AG04449 (cell line): ENCODE measurements around the gene CFAP298.
"Not testable (repeated sequence)": the region's sequence is repeated elsewhere in the genome, so short reads cannot be mapped to it uniquely, and the experiment has no call there.

Source experiments
- CTCF ChIA-PET: fragments of 350-600 bp; formaldehyde crosslinking; extraction: SDS; loops from one replicate; lab custom pipeline; 2021; ENCODE audit warnings: antibody characterized with exemption; lab: Yijun Ruan, JAX
- POLR2A ChIA-PET: fragments of 400-600, 350-600 bp; formaldehyde crosslinking; extraction: SDS; loops from one replicate; lab custom pipeline; 2020; ENCODE audit warnings: antibody characterized with exemption, inconsistent platforms; lab: Yijun Ruan, JAX
- DNase-seq: peaks from one replicate; pipeline ENCODE4 v3.0.0-alpha.2; 2010; ENCODE audit warnings: low read depth, low spot score
- H3K4me3 ChIP-seq: 2 replicates; pipeline ENCODE4 v1.5.1; 2011; ENCODE audit warnings: low read depth, mild to moderate bottlenecking, control low read depth, low read length
- TF ChIP-seq, protein P1 (sequence below): IDR thresholded peaks from one replicate; pipeline ENCODE4 v1.5.1; 2011; ENCODE audit warnings: mild to moderate bottlenecking, moderate library complexity, low read length, control low read depth, inconsistent platforms; ENCODE audit not compliant: insufficient read depth; ENCODE audit errors: missing control alignments

The CFAP298 gene

DNA sequence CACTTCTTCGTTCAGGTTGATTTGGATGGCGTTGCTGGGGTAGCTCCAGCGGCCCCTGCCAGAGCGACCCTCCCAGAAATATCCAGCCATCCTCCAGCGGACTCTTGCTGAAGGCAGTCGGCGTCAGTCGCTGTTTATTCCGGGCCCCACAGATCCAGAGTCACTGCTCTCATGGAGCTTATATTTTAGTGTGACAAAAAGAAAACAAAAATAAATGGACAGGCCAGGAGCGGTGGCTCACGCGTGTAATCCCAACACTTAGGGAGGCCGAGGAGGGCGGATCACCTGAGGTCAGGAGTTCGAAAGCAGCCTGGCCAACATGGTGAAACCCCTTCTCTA lies 791 bp upstream of the CFAP298 start:
- ChIA-PET POLR2A (interaction anchor here (0.7 to 1.4 kb wide), 2 partner anchors 12 to 219 kb away, joined by 3 to 6 read pairs; no protein-coding TSS in a partner anchor), CTCF (interaction anchor here (0.9 to 7.0 kb wide), 4 partner anchors 11 to 211 kb away, joined by 3 to 59 read pairs (median 4); no protein-coding TSS in a partner anchor)
- no peak for DNase-seq
- TF ChIP-seq, protein P1, sequence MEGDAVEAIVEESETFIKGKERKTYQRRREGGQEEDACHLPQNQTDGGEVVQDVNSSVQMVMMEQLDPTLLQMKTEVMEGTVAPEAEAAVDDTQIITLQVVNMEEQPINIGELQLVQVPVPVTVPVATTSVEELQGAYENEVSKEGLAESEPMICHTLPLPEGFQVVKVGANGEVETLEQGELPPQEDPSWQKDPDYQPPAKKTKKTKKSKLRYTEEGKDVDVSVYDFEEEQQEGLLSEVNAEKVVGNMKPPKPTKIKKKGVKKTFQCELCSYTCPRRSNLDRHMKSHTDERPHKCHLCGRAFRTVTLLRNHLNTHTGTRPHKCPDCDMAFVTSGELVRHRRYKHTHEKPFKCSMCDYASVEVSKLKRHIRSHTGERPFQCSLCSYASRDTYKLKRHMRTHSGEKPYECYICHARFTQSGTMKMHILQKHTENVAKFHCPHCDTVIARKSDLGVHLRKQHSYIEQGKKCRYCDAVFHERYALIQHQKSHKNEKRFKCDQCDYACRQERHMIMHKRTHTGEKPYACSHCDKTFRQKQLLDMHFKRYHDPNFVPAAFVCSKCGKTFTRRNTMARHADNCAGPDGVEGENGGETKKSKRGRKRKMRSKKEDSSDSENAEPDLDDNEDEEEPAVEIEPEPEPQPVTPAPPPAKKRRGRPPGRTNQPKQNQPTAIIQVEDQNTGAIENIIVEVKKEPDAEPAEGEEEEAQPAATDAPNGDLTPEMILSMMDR: no peak
- H3K4me3 ChIP-seq: peak overlapping the region; percentile 89

DNA sequence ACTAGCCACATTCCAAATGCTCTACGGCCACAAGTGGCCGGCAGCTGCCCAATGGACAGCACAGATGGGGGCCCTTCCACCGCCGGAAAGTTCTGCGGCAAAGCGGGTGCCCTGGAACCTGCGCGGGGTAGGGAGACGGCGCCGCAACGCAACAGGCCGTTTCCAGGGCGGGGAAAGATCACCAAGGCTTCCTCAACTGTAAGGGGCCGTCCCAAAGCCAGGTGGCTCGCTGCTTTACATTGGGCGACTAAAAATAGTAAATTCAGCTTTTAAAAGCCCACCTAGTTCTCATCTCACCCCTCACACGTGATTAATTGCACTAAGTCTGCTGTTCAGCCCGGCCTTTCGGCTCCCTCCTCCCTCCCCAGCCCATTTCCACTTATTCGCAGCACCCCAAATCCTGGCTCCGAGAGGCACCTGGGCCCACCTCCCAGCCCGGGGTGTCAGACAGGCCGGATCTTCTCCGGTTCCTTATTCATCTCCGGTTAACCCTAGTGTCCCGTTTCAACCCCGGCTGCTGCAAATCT lies 643 bp downstream of the CFAP298 start:
- no peak for DNase-seq
- TF ChIP-seq, protein P1: no peak
- CTCF ChIA-PET: interaction anchor here (7.0 kb wide), 1 partner anchor 12 kb away, joined by 59 read pairs; no protein-coding TSS in a partner anchor
- H3K4me3 ChIP-seq: peak overlapping the region; percentile 89
- POLR2A ChIA-PET: interaction anchor here (0.9 to 1.4 kb wide), 2 partner anchors 11 to 117 kb away, joined by 3 to 6 read pairs; no protein-coding TSS in a partner anchor

DNA sequence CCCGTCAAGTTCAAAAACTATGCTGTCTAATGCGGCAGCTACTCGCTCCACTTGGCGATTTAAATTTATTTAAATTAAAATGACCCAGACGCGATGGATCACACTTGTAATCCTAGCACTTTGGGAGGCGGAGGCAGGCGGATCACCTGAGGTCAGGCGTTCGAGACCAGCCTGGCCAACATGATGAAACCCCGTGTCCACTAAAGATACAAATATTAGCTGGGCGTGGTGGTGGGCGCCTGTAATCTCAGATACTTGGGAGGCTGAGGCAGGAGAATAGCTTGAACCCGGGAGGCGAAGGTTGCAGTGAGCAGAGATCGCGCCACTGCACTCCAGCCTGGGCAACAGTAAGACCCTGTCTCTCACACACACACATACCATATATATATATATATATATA lies 1.2 kb downstream of the CFAP298 start:
- DNase-seq, POLR2A ChIA-PET: not testable (repeated sequence)
- CTCF ChIA-PET: interaction anchor here (7.0 kb wide), 1 partner anchor 11 kb away, joined by 59 read pairs; no protein-coding TSS in a partner anchor
- peak overlapping the region; percentile 45 for H3K4me3 ChIP-seq

DNA sequence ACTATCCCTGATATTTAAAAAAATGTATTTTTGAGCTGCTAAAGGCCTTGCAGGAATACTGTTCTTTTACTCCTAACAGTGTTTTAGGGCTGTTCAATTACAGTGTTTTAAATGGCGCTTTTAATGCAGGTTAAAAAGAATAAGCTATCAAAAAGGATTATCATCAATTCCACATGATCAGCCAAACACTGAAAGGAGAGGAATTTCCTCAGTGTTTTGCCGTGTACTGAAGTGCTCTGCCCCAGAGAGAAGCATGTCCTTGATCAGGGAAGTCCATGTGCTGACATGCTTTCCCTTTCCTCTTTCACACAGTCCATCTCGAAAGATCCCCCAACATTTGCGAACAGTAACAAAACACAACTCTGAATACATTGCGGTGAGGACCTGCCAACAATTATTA lies 3.3 kb downstream of the CFAP298 start:
- POLR2A ChIA-PET: no interaction called here
- CTCF ChIA-PET: interaction anchor here (0.7 to 7.0 kb wide), 4 partner anchors 9 to 350 kb away, joined by 3 to 59 read pairs (median 4); no protein-coding TSS in a partner anchor
- DNase-seq: no peak
- TF ChIP-seq, protein P1: no peak
- H3K4me3 ChIP-seq: no peak overlapping the region

DNA sequence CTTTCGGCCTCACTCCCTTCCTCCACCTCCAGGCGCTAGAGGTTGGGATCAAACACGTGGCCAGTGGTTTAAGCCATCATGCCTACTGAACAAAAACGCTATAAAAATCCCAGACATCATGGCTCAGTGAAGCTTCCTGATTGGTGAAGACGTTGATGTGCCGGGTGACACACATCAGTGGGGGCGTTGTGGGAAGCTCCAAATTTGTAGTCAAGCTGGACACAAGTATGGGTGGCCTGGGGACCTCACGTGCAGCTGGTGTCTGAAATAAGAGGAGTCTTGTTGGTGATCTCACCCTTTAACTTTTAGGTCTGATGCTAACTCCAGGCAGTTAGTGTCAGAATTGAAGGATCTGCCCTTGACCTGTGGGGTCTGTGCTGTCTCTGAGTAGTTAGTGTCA lies 6.7 kb downstream of the CFAP298 start:
- CTCF ChIA-PET: interaction anchor here (0.6 to 11.2 kb wide), 5 partner anchors 192 to 327 kb away, joined by 3 to 215 read pairs (median 3); partner anchors contain the start of gene MIS18A
- POLR2A ChIA-PET: no interaction called here
- TF ChIP-seq, protein P1: no peak
- no peak overlapping the region for H3K4me3 ChIP-seq
- no peak for DNase-seq

DNA sequence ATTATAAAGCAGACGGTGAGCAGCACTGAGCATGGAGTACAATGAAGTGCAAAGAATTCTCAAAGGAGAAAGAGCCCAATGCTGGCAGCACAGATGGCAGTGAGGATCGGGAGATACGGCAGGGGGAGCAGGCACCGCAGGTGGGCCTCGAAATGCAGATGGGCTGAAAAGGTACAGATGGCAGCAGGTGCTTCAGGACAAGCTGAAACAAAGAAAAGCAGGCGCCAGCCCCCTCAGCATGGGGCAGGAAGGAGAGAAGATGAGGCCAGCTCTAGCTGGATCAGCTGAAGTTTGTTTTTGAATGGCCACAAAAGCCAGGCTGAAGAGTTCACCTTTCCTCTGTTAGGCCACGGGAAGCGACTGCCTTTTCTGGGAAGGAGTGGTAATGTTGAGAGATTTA lies 7.7 kb downstream of the CFAP298 start:
- no peak overlapping the region for H3K4me3 ChIP-seq
- TF ChIP-seq, protein P1: no peak
- DNase-seq: no peak
- POLR2A ChIA-PET: no interaction called here
- CTCF ChIA-PET: interaction anchor here (1.4 to 11.2 kb wide), 2 partner anchors 201 to 326 kb away, joined by 3 to 215 read pairs; partner anchors contain the start of gene MIS18A
